ENCODE measurements around the gene EML4.

- TF ChIP-seq EZH2 (IDR thresholded peaks at IDR 0.05) (no peak), POLR2AphosphoS5 (IDR thresholded peaks at IDR 0.05; ENCODE audit: borderline replicate concordance, low read depth, low read length) (no peak)
These were observed 145.8 kb downstream of the EML4 start for GRCh38 chr2:42314892-42315468.

All from SK-N-MC (cell line).